GM18508 (cell line): ENCODE data around the gene TCTN2.

ENCODE experiments used
- ATAC-seq: cut with Tn5 transposase; IDR thresholded peaks from one replicate; pipeline ENCODE4 v1.9.1; 2021; ENCODE audit warnings: moderate number of reproducible peaks; ENCODE audit not compliant: insufficient read depth, unreplicated experiment

Gene TCTN2

GRCh38 chr12:123683964-123684363, 13.1 kb downstream of the TCTN2 start:
- no peak for ATAC-seq

DNA sequence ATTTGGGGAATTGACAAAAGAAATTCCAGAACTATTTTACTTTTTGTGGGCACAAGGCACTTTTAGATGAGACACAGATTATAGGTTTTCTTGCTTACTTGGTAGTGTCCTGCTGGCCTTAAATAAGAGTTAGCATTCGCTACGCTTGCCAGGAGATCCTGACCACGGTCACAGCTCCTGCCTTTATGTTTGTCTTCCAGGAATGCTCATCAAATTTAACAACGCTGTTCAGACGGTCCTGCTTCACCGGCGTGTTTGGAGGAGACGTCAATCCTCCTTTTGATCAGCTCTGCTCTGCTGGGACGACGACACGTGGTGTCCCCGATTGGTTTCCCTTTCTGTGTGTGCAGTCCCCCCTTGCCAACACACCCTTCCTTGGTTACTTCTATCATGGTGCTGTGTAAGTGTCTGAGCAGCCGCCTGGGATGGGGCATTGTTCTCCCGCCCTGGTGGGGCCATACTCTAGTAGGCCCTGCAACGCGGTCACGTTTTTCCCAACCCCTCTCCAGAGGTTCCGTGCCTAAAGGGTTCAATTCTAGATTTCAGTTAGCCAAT, 15.8 kb downstream of the TCTN2 start:
- ATAC-seq, result no peak

DNA sequence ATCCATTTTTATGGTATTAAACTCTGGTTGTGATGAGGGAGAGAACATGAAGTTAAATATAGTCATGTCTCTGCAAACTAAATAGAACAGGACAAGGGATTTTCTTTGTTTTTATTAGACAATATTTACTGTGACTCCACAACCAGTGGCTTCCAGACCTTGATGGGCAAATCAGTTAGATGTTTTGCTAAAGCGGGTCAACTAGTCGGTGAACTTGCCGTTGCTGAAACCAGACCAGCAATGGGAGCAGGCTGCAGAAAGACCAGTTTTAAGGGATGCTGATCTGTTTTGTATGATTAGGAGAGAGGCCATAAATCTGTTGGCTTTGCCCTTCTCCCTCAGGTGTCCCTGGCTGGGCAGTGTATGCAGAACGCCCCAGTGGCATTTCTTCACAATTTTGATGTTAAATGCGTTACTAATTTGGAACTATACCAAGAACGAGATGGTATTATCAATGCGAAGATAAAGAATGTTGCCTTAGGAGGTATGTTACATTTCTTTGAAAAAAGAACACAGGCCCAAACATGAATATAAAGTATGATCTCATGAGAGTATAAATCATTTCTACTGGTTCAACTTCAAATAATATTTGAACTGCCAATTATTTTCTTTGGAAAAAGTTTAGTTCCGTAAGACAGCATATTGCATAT, 19.4 kb downstream of the TCTN2 start:
- ATAC-seq, result no peak

DNA sequence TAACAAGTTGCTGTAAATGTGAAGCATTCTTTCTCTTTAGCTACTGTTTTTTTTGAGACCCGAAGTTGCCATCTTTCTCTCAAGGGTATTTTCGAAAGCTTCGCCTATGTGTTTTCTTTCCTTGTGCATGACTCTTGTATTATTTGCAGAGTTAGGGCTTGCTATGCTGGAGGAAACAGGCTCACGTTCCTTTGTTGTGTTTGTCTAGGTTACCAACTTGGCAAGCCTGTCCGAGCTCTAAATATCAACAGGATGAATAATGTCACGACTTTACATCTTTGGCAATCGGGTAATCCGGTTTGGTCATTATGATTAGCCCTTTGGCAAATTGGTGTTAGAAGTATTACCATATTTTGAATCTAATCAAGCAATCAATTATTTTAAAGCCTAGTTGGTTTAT, 25.3 kb downstream of the TCTN2 start:
- ATAC-seq, result no peak

DNA sequence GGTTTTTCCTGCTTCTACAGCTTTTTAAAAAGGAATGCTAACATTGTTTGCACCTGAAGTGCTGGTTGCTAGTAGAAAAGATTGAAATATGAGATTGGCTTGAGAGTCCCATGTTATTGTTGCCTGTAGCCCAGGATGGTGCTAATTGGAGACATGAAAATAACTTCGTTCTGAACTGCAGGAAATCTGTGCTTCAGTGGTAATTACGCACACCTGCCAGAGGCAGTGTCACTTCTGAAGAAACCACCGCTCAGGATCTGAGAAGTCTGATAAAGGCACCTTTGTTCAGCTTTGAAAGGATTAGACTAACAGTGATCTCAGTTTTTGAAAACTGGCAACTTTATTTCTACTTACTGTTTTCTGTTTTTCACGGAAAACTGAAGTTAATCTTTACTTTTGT, 25.7 kb downstream of the TCTN2 start:
- no peak for ATAC-seq

GRCh38 chr12:123705935-123706334, 35.0 kb downstream of the TCTN2 start:
- no peak for ATAC-seq

GRCh38 chr12:123707466-123707865, 36.6 kb downstream of the TCTN2 start:
- ATAC-seq, result no peak

- no peak for ATAC-seq
Observed at GRCh38 chr12:123712780-123713319, 41.9 kb downstream of the TCTN2 start.

- ATAC-seq, result no peak
Observed at GRCh38 chr12:123713398-123713797, 42.5 kb downstream of the TCTN2 start.

DNA sequence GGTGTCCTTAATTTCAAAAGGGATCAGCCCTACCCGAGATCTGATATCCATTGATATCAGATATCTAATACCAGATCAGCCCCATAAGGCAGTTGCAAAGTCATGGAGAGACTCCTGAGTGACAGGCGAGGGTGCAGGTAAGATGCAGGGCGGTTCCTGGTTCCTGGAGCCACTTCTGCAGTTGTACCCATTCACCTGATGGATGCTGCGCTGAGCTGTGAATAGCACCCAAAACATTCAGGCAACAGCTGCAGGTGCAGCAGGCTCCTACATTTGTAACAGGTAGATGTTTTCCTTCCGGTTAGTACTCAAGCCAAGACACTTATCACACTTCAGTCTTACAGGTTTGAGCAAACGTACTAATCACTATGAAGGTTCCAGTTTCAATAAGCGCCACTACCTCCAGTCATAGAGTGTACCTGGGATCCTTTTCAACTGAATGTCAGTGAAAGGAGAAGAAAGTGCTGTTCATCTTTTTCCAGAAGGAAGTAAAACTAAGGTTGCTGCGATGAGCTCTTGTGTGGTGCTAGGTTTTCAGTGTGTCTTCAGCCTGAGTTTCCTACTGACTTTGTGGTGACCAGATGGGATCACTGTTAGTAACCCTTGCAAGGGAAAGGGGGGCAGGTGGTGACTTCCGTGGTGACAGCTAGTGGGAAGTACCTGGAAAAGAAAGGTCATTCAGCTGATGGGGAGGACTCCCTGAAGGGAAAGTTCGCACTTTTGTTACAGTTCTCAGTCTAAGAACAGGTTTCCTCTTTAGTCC, 43.1 kb downstream of the TCTN2 start:
- ATAC-seq, result no peak

DNA sequence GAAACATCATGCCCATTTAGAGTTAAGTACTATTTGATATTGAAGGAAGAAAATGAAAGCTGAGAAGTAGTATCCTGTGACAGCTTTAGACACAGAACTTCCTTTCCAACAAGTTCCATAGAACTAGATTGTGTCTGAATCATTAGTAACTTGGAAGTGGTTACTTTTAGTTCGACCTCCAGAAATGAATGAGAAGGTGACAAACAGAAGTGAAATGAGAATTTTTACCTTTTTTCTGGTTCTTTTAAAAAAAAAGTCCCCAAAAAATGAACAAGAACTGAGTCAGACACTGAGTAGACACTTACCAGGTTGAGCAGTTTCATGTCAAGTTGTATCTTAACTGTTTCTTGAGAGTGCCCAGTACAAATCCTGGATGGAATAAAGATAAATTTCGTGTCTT, 44.3 kb downstream of the TCTN2 start:
- ATAC-seq, result no peak

GRCh38 chr12:123717350-123717749, 46.4 kb downstream of the TCTN2 start:
- ATAC-seq, result no peak

GRCh38 chr12:123720141-123720814, 49.4 kb downstream of the TCTN2 start:
- no peak for ATAC-seq

GRCh38 chr12:123721245-123721644, 50.3 kb downstream of the TCTN2 start:
- ATAC-seq, result no peak

- no peak for ATAC-seq
Observed at GRCh38 chr12:123723011-123723410, 52.1 kb downstream of the TCTN2 start.

DNA sequence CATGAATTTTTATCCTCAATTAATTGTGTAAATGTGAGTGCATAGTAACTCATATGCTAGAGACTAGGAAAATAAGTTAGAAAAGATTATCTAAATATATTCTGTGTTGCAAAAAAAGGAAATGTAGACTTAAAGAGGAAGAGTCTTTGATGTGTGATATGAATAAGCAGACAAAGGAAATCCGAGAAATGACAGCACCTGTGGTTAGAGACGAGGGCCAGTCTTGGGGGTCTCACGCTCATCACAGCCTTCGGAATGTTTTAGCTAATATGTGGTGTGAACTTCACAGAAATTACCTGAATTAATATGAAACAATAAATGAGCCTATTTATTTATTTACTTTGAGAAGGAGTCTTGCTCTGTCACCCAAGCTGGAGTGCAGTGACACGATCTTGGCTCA, 52.9 kb downstream of the TCTN2 start:
- ATAC-seq, result no peak

DNA sequence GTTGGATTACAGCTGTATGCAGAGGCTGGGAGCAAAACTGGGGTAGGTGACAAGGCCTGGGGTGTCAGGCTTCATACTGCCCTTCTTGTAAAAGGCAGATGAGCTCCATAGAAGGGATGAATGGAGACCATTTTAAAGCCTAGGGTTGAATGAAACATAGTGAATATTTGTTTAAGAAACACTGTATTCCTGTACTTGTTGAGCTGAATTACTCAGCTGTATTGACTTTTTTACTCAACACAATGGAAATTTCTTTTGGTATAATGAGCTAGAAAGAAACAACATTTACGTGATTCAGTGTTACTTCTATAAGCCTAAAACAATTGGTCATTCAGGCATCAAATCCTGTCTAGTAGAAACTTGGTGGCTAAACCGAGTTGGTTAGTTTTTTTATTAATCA, 55.3 kb downstream of the TCTN2 start:
- ATAC-seq, result no peak

- no peak for ATAC-seq
Observed at GRCh38 chr12:123726962-123727361, 56.0 kb downstream of the TCTN2 start.

DNA sequence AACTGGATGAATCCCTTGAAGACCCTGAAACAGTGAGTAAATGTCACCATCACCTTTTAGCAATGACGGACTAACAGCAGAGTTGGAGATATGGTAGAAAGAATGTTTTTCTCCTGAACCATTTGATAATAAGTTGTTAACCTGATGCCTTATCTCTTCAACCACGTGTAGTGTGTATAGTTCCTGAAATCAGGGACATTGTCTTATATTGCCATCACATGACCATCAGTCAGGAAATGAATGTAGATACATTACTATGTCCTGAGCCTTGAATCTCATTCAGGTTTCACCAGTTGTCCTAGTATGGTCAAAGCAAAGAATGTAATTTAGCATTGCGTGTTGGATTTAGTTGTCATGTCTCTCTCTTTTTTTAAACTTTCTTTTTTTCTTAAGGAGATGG, 57.0 kb downstream of the TCTN2 start:
- ATAC-seq, result no peak

DNA sequence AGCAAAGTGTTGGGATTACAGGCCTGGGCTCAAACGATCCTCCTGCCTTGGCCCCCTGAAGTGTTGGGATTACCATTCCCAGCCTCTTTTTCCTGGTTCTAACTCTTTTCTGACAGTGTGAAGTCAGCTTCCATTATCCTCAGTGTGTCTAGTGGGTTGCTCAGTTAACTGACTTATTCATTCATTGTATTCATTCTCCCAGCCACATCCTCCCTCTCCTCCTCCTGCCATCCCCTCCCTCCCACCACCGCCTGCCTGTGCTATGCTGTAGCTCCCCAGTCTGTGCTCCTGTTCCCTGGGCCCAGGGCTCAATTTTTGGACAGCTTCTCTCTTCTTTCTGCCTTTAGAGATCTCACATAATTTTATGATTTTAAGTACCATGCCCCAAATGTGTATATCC, 60.7 kb downstream of the TCTN2 start:
- no peak for ATAC-seq

- ATAC-seq, result no peak
Observed at GRCh38 chr12:123732251-123732650, 61.3 kb downstream of the TCTN2 start.
